Lung (tissue), 16 donors: Measurements from ENCODE around the gene DHX58. TPM values are rescaled to one million over a fixed set of nuclear protein-coding genes. Genes with fewer than 3 reads are reported as not detected.

ENCODE experiments used
- ATAC-seq: fragments of 200-7000 bp; cut with Tn5 transposase; one replicate; pipeline ENCODE4 v1.9.1; 2020; ENCODE audit warnings: moderate number of reproducible peaks; ENCODE audit not compliant: insufficient read depth, low FRiP score
- DNase-seq, 3 donors: peaks; one replicate each; pipeline ENCODE4 v3.0.0-alpha.2; 2013 to 2017
- H3K27ac ChIP-seq, 2 donors: one replicate each; pipeline ENCODE4 v1.5.1; 2013; ENCODE audit warnings: mild to moderate bottlenecking in 2 of 2, moderate library complexity in 2 of 2, control low read depth in 1 of 2, inconsistent platforms in 1 of 2, low read depth in 1 of 2, low read length in 1 of 2
- H3K27me3 ChIP-seq, 3 donors: one replicate each; pipeline ENCODE4 v1.5.1; 2013; ENCODE audit warnings: low read length in 2 of 3; ENCODE audit not compliant: control insufficient read depth in 3 of 3, insufficient read depth in 3 of 3
- H3K36me3 ChIP-seq, 4 donors: one replicate each; pipeline ENCODE4 v1.5.1; 2013; ENCODE audit warnings: low read length in 4 of 4, mild to moderate bottlenecking in 1 of 4, moderate library complexity in 1 of 4; ENCODE audit not compliant: control insufficient read depth in 4 of 4, insufficient read depth in 4 of 4
- H3K4me1 ChIP-seq, 5 donors: one replicate each; pipeline ENCODE4 v1.5.1; 2013; ENCODE audit warnings: low read length in 5 of 5, mild to moderate bottlenecking in 2 of 5, moderate library complexity in 1 of 5; ENCODE audit not compliant: control insufficient read depth in 5 of 5, insufficient read depth in 5 of 5
- H3K4me3 ChIP-seq: one replicate; pipeline ENCODE4 v1.5.1; 2013; ENCODE audit warnings: mild to moderate bottlenecking, control low read depth, moderate library complexity
- H3K9ac ChIP-seq, 2 donors: one replicate each; pipeline ENCODE4 v1.5.1; 2013; ENCODE audit warnings: low read length in 2 of 2, control low read depth in 1 of 2; ENCODE audit not compliant: insufficient read depth in 1 of 2
- H3K9me3 ChIP-seq, 4 donors: one replicate each; pipeline ENCODE4 v1.5.1; 2013; ENCODE audit warnings: low read length in 3 of 4, mild to moderate bottlenecking in 1 of 4, moderate library complexity in 1 of 4; ENCODE audit not compliant: control insufficient read depth in 4 of 4, insufficient read depth in 3 of 4
- WGBS, 2 donors: extraction: QIAGEN DNeasy Blood & Tissue Kit; methylation state at CpG; one replicate each; pipeline ENCODE4 v1.1.7; 2013; 5-methylcytosine and 5-hydroxymethylcytosine counted together
- long read RNA-seq, 5 donors: transcript quantifications; one replicate each; lab custom pipeline, GENCODE V29; 2026
- polyA plus RNA-seq, 2 donors: library from polyadenylated mRNA; stranded (reverse); fragments of 200-250 nt; gene quantifications; one replicate each; pipeline ENCODE4 v1.2.1, GENCODE V29; 2013
- total RNA-seq, 2 donors: library from RNA; depleted of rRNA in 1 of 2; stranded (reverse); fragments of >200 nt in 1 of 2; gene quantifications; one replicate each; pipeline ENCODE4 v1.2.1, GENCODE V29; 2014 to 2021
- TF ChIP-seq, protein P1 (sequence below): IDR thresholded peaks from 2 replicates; pipeline ENCODE4 v1.5.1; 2012; ENCODE audit warnings: mild to moderate bottlenecking; ENCODE audit errors: control extremely low read depth, extremely low read depth
- donor health status: control.
- donor health status: control.
- donor health status: Bipolar disorder and iron deficiency.
- donor health status: healthy.
- donor health status: DM: yes; HTN: yes; CAD: no.

The DHX58 gene
- total RNA-seq (10 to 100 TPM; 14.7 to 28.6 TPM), polyA plus RNA-seq (10 to 100 TPM; 22.9 to 35.1 TPM)
- long read RNA-seq, donor 1, partial matches to known transcripts, result 0 of 4 reads
- long read RNA-seq, donor 1, other reads (novel, unspliced or antisense), result 0 of 4 reads
- long read RNA-seq, donor 2, result 0 reads
- long read RNA-seq, donor 3, partial matches to known transcripts, result 0 of 1 reads
- long read RNA-seq, donor 3, other reads (novel, unspliced or antisense), result 0 of 1 reads
- long read RNA-seq, donor 4, result 0 reads
- long read RNA-seq, donor 5, partial matches to known transcripts, result 0 of 2 reads
- long read RNA-seq, donor 5, other reads (novel, unspliced or antisense), result 0 of 2 reads

DNA sequence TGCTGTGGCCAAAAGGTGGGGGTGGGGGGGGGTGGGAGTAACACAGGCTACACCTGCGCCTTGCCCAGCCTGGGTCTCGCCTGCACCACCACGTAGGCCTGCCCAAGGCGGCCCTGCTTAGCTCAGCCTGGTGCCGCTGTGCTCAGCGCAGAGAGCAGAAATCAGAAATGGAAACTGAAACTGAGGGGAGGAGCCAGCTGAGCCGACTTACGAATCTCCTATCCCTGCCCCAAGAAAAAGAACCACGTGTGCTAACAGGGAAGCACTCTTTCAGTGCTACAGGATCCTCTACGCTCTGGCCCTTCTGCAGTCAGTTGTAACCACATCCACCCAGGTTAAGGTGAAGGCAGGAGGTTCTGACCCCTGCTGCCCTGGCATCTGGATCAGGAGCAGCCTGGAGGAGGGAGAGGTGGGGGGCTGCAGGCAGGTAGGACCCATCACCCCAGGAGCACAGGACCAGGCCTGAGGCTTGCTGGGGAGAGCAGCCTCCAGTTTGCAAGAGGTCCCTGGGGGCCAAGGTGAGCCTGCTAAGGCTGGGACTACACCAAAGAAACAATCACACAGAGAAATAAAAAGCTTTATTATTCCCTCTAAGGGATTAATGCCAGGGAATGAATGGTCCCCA lies at the start of gene DHX58:
Gene DHX58 (minus strand): TSS at position 163 of the 625 bp plus-strand sequence. CDS start 822 bp downstream, outside the sequence.
- no peaks in the 10 kb centered on the region for H3K27me3 ChIP-seq
- WGBS, 2 donors, result 0 to 1% methylated on average over 10 of the region's 10 CpGs
- peak; percentile 79 for ATAC-seq
- H3K4me3 ChIP-seq, result peak within 1 kb of the TSS; percentile 53
- TF ChIP-seq, protein P1, sequence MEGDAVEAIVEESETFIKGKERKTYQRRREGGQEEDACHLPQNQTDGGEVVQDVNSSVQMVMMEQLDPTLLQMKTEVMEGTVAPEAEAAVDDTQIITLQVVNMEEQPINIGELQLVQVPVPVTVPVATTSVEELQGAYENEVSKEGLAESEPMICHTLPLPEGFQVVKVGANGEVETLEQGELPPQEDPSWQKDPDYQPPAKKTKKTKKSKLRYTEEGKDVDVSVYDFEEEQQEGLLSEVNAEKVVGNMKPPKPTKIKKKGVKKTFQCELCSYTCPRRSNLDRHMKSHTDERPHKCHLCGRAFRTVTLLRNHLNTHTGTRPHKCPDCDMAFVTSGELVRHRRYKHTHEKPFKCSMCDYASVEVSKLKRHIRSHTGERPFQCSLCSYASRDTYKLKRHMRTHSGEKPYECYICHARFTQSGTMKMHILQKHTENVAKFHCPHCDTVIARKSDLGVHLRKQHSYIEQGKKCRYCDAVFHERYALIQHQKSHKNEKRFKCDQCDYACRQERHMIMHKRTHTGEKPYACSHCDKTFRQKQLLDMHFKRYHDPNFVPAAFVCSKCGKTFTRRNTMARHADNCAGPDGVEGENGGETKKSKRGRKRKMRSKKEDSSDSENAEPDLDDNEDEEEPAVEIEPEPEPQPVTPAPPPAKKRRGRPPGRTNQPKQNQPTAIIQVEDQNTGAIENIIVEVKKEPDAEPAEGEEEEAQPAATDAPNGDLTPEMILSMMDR, result no peak
- H3K9ac ChIP-seq, result peak within 1 kb of the TSS; percentile 56 to 91
- H3K4me1 ChIP-seq, result peaks cover 0 to 17% (median 6%) of the 10 kb centered on the region in 5 donors
- DNase-seq, result peak; percentile 77 to 93 (median 87)
- H3K27ac ChIP-seq, result peak within 1 kb of the TSS; percentile 57 to 95
- H3K36me3 ChIP-seq, result peaks cover 0 to 20% (median 12%) of the 10 kb centered on the region in 4 donors
- H3K9me3 ChIP-seq, result no peaks in the 10 kb centered on the region

DNA sequence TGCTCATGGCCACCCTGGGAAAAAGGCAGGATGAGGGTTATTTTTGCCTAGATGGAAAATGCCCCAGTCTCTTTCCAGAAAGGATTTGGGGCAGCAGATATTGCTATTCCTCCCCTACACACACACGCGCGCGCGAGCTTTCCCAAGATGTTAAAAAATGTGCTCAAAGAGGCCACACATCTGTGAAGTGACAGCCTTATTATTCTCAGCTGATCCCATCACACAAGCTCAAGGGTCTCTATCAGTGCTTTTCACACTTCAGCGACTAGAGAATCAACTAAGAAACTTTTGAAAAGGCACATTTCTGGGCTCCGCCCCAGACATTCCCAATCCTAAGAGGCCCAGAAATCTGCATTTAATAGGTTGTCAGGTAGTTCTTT lies 48.0 kb upstream of the DHX58 start:
- TF ChIP-seq, protein P1, result no peak
- DNase-seq (peak; percentile 33 to 73 (median 61)), ATAC-seq (no peak)
- Histone ChIP-seq H3K27me3 (no peaks in the 10 kb centered on the region), H3K4me3 (no peak overlapping the region), H3K4me1 (peaks cover 0 to 16% (median 5%) of the 10 kb centered on the region in 5 donors), H3K9ac (no peak overlapping the region), H3K27ac (no peak overlapping the region), H3K36me3 (no peaks in the 10 kb centered on the region), H3K9me3 (no peaks in the 10 kb centered on the region)
- 81 to 91% methylated on average over 7 of the region's 7 CpGs for whole genome bisulfite sequencing, 2 donors

DNA sequence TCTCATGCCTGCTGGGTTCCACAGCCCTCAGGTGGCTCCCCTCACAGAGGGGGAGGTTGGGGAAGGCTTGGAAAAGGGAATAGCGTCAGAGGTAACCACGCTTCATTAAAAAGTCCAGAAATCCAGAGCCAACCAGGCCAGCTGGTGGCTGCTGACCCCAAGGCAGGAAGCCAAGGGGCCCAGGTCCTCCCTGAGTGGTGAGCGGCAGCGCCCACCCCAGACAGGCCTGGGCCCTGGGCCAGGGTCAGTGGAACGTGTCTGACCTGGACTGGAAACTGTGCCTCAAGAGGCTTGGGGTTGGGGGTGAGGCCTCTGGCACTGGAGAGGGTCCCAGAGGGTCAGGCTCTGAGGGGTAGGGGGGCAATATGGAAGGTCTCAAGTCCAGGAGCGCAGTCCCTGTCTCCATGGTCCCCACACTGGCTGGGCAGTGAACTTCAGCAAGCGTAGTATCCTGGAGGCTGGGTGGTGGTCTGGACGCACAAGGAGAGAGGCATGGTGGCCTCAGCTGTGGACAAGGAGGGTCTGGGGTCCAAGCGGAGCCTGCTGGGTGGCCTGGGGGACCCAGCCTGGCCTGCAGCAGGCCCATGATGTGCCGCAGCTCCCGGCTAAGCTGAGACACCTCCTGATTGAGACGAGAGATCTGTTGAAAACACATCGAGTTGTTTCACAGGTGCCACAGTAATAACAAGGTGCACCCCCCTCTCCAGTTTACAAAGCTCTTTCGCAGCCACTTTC lies 47.4 kb upstream of the DHX58 start:
- TF ChIP-seq, protein P1, result no peak
- H3K9ac ChIP-seq, result no peak overlapping the region
- H3K36me3 ChIP-seq, result no peaks in the 10 kb centered on the region
- H3K4me1 ChIP-seq, result peaks cover 0 to 16% (median 5%) of the 10 kb centered on the region in 5 donors
- no peak overlapping the region for H3K4me3 ChIP-seq
- ATAC-seq (no peak), DNase-seq (peak; percentile 25 to 39 (median 37))
- H3K27me3 ChIP-seq, result no peaks in the 10 kb centered on the region
- H3K27ac ChIP-seq, result no peak overlapping the region
- 73 to 84% methylated on average over 14 of the region's 14 CpGs for WGBS, 2 donors
- H3K9me3 ChIP-seq, result no peaks in the 10 kb centered on the region
